NOMO-1 treated with dmso at 0.1 percent for 144 hours (cell line): ENCODE measurements around the gene CCDC18.
"Not testable (repeated sequence)": the region's sequence is repeated elsewhere in the genome, so short reads cannot be mapped to it uniquely, and the experiment has no call there.

ENCODE experiments used
- DNase-seq: peaks from one replicate; lab custom pipeline; 2025; ENCODE audit not compliant: unreplicated experiment; lab: John Stamatoyannopoulos, UW

Gene CCDC18

GRCh38 chr1:93170141-93170678 is 10.3 kb upstream of the CCDC18 start:
- not testable (repeated sequence) for DNase-seq

- DNase-seq, result no peak
Observed at GRCh38 chr1:93171549-93172034, 8.9 kb upstream of the CCDC18 start.

- no peak for DNase-seq
Observed at GRCh38 chr1:93172778-93173177, 7.7 kb upstream of the CCDC18 start.

- not testable (repeated sequence) for DNase-seq
Observed at GRCh38 chr1:93174638-93175037, 5.9 kb upstream of the CCDC18 start.

GRCh38 chr1:93177991-93178390 is 2.5 kb upstream of the CCDC18 start:
- peak; percentile 3 for DNase-seq

GRCh38 chr1:93178418-93178817 is 2.1 kb upstream of the CCDC18 start:
- no peak for DNase-seq

- peak; percentile 96 for DNase-seq
Observed at GRCh38 chr1:93179886-93180722, 420 bp upstream of the CCDC18 start, which contains the start of gene TMED5. TMED5 (minus strand) TSS chr1:93180413; CDS start chr1:93180242, 171 bp downstream.

- DNase-seq, result peak; percentile 4
Observed at GRCh38 chr1:93186667-93187066, 6.1 kb downstream of the CCDC18 start.

GRCh38 chr1:93190432-93190831 is 9.9 kb downstream of the CCDC18 start:
- DNase-seq, result no peak

GRCh38 chr1:93194231-93194990 is 13.9 kb downstream of the CCDC18 start:
- no peak for DNase-seq

GRCh38 chr1:93196591-93196990 is 16.1 kb downstream of the CCDC18 start:
- DNase-seq, result no peak

GRCh38 chr1:93199150-93199549 is 18.6 kb downstream of the CCDC18 start:
- no peak for DNase-seq

GRCh38 chr1:93200086-93200620 is 19.6 kb downstream of the CCDC18 start:
- no peak for DNase-seq

GRCh38 chr1:93200714-93201113 is 20.2 kb downstream of the CCDC18 start:
- DNase-seq, result no peak

GRCh38 chr1:93205892-93206566 is 25.5 kb downstream of the CCDC18 start:
- DNase-seq, result no peak

- no peak for DNase-seq
Observed at GRCh38 chr1:93206567-93206954, 26.0 kb downstream of the CCDC18 start.

GRCh38 chr1:93207211-93207610 is 26.7 kb downstream of the CCDC18 start:
- DNase-seq, result no peak

GRCh38 chr1:93215322-93215721 is 34.8 kb downstream of the CCDC18 start:
- DNase-seq, result no peak

- DNase-seq, result no peak
Observed at GRCh38 chr1:93219443-93219842, 38.9 kb downstream of the CCDC18 start.

GRCh38 chr1:93220716-93221115 is 40.2 kb downstream of the CCDC18 start:
- not testable (repeated sequence) for DNase-seq

GRCh38 chr1:93221913-93222312 is 41.4 kb downstream of the CCDC18 start:
- DNase-seq, result no peak
